Erythroblast (primary cell): ENCODE measurements around the gene B3GALT4.

ENCODE experiments used
- GATA1 ChIP-seq: IDR thresholded peaks from 2 replicates; pipeline ENCODE4 v1.6.1; 2011; ENCODE audit warnings: low read depth, mild to moderate bottlenecking, control low read depth, low read length, moderate library complexity
- POLR2A ChIP-seq: IDR thresholded peaks from 2 replicates; pipeline ENCODE4 v1.6.1; 2011; ENCODE audit warnings: mild to moderate bottlenecking, low read length

DNA sequence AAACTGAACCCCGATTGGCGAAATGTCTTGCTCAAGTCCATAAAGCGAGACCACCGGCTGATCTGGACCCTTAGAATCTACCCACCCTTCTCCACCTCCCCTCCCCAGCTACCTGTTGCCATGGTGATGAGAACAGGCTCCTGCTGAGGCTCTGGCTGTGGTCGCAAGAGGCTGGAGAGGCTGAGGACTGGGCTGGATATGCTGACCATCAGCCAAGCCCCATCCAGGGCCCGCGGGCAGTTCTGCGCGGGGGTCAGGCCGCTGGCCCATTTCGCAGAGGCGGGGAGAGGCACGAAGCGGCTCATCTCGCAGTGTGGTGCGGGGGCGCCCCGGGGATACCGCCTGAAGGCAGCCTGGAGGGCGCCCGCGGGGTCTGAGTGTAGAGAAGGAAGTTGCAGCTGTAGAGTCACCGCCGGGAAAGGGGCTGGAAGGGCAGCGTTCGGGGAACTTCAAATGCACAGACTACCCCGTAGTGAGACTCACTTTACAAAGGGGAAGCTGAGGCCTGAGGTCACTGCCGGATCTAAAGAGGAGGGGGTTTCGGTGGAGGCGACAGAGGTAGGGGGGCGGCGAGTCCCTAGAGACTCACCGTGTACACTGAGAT is 36.3 kb downstream of the B3GALT4 start:
- no peak for TF ChIP-seq POLR2A
- no peak for TF ChIP-seq GATA1
